ENCODE measurements around the gene RFX6.

The RFX6 gene

DNA sequence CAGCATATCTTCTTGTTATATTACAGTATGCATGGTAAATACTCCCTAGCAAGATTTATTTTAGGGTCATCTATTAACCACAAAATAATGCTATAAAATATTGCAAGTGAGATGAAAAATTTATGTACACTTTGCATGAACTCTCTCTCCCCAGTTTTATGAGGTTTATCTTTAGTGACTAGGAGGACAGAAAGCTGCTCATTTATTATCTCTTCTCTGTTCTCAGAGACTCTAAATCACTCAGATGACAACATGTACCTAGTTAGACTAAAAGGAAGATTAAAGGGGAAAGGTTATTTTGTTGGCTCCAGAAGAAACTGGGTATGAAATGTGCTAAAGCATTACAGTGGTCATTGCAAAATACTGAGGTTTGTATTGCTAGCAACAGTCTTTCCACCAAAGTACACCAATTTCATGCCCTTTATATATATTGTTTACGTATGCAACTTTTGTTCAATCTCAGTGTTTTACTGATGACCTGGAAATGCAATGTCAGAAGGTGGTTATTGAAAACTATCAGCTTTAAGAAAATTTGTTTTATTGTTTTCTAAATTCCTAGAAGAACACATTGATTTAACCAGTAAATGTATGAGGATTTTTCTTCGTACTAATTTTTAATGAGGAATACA lies 11.8 kb downstream of the RFX6 start:
- no peak for DNase-seq (ENCODE audit: low read depth in 2 of 2)

DNA sequence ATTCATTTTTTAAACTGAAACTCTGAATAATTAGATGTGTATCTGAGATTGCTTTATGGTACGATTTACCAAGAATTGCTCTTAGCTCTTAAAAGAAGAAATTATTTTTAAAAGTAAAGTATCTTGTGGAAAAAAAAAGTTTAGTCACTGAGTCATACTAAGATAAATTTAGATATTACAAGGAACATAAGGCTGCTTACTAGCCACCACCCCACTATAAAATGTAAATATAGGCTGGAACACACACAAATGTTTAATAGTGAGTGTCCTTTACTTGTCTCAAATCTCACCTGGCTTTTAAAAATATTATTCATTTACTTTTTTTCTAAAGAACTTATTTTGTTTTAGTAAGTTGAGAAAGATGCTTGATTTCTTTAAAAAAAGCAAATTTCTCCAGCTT lies 17.6 kb downstream of the RFX6 start:
- DNase-seq (ENCODE audit: low read depth in 2 of 2): no peak

DNA sequence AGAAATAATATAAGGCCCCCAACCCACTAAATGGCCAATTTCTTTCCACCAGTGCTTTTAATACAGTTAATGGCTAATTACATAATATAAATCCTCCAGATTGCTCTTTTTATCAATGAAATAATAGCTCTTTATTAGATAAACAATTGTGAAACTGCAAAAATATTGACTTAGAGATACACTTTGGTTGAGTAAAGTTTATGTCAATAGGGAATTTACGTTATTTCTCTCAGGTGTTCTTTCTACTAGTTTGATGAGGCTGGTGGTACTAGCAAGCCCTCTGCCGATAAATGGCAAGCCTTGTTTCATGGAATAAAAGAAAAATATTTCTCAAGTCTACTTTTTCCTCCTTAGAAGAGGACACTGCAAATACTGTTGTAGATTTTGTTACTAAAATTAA lies 18.9 kb downstream of the RFX6 start:
- DNase-seq (ENCODE audit: low read depth in 2 of 2): no peak

DNA sequence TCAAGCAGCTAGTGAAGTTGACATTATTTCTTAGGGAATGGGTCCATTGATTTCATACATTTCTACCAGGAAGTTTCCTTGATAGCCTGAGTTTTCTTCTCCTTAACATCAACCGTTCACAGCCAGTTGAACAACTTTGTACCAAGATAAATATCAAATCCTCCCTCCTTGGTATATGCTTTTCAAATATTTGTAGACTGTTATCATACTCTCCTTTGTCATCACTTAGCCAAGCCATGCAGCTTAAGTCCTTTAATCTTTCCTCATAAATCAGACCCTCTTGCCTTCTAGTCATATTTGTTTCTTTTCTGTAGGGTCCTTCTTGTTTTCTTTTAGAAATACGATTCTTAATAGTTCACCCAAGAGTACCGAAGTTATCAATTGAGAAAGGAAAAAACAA lies 25.6 kb downstream of the RFX6 start:
- DNase-seq (ENCODE audit: low read depth in 2 of 2): no peak

DNA sequence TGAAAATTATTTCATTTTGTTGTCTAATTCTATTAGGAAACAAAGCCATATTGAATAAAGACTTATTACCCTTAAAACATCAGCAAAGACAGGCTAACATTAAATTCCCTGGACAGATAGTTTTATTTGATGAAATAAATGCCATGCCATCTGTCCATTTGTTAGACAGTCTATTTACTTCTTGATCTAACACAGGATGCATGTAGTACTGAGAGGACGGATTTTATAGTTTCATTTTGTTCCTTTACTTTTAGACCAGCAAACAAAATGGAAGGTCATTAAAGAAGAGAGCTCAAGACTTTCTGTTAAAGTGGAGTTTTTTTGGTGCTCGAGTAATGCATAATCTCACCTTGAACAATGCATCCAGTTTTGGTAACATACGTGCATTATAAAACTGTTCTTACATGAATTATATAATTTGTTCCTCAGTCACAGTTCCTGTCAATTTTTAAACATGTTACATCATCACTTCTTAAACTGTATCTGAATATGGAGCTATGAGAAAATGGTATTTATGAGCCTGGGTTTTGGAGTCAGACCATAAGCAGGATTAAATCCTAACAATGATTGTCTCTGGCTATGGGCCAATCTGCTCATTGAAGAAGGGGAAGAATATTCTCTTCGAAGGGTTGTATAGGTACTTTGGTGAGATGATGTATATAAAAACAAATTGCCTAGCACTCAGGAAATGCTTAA lies 46.0 kb downstream of the RFX6 start:
- no peak for DNase-seq (ENCODE audit: low read depth in 2 of 2)

DNA sequence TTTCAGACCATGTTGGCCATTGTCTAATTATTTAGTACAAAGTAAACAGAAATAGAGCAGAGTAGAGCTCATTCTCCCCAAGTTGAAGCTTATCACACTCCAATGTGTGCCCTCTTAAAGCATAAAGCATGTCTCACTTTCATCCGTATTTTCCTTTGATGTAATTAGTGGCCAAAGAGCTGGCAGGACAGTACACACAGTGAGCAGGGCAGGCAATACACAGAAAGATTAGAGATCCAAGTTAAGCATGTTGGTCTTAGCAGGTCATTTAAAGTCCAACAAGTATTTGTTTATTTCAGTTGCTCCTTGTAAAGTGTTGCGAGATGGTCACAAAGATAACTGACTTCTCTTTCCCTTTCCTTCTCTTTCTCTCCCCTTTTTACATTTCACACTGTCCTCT lies 47.2 kb downstream of the RFX6 start:
- DNase-seq (ENCODE audit: low read depth in 2 of 2): no peak

DNA sequence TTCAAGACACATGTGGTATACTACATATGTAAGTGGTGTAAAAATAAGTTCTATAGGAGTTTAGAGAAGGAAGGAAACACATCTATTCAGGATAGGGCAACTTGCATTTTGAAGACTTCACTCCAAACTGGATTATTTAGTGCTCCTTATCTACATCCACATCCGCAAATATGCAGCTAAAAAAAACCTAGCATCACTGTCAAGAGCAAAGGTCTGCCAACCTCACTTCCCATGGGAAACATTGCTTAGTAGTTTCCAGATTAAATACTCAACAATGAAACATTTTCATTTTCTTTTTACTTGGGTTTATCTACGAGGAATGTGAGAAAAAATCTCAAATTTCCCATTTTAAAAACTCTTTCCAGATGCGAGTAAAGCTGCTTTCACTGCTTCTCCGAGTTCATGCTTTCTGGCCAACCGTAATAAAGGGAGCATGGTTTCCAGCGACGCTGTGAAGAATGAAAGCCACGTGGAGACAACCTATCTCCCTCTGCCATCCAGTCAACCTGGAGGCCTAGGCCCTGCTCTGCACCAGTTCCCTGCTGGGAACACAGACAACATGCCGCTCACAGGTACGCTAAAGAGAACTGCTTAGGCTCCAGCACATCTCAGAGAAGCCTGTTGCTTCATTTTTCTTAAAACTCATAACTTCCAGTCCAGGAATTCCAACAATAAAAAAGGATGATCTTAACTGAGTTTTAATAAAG lies 48.2 kb downstream of the RFX6 start:
- DNase-seq (ENCODE audit: low read depth in 2 of 2): no peak

DNA sequence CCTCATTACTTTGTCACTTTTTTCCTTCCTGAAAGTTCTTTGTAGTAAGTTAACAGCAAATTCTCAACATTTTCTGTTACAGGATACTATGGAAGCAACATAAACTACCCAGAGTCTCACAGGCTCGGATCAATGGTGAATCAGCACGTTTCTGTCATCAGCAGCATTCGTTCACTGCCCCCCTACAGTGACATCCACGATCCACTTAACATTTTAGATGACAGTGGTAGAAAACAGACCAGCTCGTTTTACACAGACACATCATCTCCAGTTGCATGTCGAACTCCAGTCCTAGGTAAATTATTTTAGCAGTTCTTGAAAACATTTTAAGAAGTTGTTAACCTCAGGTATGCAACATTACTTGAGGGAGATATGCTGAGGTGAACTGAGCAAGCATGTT lies 51.6 kb downstream of the RFX6 start:
- no peak for DNase-seq (ENCODE audit: low read depth in 2 of 2)

DNA sequence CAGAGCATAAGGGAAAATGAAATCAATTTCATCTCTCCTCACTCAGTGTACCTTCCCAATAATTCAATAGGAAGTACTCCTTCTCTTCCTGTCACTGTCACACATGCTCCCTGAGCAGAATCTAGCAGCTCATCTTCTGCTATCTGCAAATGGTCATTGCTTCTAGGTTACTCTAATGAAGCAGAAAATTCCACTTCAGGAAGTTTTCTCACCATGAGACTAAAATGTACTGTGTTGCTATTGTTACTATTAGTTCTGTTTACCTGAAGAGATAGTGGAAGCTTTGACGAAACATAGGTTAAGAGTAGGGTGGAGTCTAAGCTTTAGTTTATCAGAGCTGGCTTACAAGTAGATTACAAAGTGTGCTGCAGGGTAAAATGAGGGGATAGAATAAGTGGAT lies 52.8 kb downstream of the RFX6 start:
- no peak for DNase-seq (ENCODE audit: low read depth in 2 of 2)

DNA sequence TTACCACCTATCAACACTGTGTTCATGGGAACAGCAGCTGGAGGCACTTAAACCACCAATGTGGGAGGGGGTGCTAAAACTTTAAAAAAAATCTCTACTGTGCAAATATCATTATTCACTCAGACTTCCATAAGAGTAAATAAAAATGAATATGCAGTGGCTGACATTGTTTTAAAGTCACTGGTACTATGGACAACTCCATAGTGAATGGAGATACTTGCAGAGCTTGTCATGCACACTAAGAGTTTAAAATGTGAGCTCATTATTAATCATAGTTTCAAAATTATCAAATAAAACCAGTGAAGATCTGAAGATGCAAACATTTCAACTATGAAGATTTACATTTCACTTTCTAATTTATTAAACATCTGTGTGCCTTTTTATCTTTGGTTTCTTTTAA lies 54.4 kb downstream of the RFX6 start:
- DNase-seq (ENCODE audit: low read depth in 2 of 2): no peak

DNA sequence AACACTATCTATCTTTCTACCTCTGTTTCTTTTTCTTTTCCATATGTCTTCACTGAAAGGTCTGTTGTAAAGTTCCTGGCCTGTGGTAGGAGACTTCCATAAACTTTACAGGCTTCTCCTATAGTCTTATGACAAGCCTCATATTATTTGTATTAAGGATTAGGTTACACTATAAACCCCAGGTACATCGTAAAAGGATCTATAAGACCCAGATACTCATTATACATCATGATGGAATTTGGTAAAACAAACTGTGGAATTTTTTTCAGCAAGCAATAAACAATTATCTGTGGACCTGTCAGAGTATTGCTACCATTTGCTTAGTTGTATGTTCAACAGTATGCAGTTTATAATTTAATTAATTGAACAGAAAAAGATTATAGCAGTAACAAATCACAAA lies 55.5 kb downstream of the RFX6 start:
- no peak for DNase-seq (ENCODE audit: low read depth in 2 of 2)

DNA sequence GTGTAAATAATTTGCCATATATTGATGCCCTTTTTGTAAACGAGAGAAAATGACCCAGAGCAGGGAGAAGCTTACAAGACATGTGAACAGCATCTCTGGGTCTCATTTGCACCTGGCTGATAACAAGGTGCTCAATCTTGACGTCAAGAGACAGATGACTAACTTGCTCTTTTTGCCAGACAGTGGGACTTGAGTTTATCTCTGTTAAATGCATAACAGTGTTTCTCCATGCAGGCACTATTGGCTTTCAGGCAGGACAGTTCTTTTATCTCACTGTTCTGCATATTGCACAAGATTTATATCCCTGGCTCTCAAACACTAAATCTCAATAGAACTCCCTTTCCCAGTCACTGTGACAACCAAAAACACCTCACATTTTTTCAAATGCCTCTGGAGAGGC lies 56.4 kb downstream of the RFX6 start:
- DNase-seq (ENCODE audit: low read depth in 2 of 2): no peak

DNA sequence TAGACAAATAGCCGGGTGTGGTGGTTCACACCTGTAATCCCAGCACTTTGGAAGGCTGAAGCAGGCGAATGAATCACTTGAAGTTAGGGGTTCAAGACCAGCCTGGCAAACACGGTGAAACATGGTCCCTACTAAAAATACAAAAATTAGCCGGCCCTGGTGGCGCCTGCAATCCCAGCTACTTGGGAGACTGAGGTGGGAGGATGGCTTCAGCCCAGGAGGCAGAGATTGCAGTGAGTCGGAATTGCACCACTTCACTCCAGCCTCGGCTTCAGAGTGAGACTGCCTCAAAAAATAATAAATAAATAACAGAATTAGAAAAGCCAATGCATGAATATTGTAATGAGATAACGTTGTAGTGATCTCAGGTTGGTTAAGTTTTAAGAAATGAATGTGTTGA lies 61.3 kb downstream of the RFX6 start:
- no peak for DNase-seq (ENCODE audit: low read depth in 2 of 2)

DNA sequence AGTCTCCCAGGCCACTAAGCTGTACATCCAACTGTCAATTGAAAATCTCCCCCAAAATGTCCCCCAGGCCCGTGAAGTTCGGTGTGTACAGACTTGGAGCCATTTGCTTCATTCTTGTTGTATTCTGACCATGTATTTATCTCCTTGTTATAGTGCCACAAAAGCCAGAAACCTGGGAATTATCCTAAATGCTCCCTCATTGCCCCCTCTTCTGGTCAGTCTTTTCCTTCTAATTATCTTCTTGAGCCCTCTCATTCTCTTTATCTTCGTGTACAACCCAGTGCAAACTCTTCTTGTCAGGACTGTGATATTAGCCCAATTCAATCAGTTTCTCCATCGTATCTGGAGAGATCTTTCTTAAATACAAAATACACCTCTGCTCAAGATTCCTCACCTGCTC lies 64.7 kb downstream of the RFX6 start:
- no peak for DNase-seq (ENCODE audit: low read depth in 2 of 2)

DNA sequence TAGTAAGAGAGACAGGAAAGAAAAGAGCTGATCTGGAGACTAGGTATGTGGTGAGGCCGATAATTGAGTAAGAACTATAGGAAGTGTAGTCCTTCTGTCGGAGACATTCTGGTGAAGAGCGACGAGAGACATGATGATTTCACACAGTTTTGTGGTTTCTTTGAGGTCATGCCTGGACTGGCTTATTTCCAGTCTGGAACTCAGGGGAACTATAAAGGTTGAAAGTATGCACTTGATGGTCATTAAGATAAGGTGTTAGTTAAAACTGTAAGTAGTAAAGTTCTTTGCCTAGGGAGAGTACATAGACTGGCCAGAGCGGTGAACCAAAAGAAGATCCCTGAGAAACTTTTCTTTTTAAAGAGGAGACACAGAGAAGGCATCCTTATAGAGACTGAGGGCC lies 68.8 kb downstream of the RFX6 start:
- DNase-seq (ENCODE audit: low read depth in 2 of 2): no peak

DNA sequence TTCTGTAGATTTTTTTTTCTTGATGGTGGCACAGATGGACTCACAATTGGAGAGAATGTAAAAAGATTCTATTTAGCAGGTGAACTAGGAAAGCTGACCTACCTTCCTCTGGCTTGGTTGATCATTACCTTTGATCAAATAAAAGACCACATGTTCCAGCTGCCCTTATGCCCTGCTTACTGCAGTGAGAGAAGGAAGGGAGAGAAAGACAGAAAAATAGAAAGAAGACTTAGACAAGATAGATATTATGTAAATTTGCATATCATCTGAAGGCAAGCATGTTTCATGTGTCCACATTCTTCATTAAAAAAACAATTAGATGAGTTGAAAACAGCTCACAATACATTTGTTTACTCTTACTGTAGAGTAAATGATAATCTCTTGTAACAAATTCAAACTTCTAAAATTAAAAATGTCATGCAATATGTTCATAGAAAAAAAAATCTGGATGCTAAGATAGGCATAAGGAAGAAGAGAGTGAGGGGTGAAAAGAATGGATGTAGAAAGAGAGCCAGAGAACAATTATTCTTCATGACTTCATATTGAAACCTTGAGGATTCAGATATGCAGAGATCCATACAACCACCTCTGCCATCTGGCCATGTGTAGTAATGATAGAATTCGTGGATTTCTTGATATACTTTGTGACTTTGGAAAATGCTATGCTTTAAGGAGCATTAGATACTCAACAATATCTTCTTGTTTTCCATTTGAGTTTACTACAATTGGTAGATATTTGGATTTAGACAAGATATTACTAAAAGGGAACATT lies 71.7 kb downstream of the RFX6 start:
- no peak for DNase-seq (ENCODE audit: low read depth in 2 of 2)

DNA sequence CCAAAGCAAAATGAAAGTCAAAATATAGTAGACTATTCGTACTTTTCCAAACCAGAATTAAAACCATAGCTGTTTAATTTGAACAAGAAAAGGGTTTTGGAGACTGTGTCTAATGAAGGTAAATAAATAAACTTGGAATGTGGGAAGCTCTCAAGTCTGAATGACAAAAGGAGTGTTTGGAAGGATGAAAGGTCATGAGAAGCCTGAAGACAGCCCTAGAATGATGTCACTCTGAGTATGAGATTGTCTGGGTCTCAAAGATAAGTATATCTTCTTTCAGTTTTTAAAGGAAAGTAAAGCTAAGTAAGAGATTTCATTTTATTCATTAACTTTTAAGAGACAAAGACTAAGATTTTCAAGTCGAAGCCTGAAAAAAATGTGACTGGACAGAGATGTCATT lies 72.9 kb downstream of the RFX6 start:
- DNase-seq (ENCODE audit: low read depth in 2 of 2): no peak

DNA sequence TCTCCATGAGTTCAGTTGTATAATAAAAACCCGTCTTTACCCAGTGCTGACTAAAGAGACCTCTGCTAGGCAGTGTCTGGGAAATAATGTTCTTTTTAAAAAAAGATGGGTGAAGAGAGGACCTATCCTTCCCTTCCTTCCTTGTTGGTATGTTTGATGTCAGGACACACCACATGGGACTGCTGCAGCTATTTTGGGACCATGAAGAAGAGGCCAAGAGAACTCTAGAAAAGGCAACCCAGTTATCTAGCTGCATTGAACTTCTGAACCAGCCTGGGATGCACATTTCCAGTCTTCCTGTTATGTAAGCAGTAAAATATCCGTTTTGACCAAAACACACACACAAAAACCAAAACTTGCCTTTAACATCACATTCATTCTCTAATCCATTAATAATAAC lies 77.3 kb downstream of the RFX6 start:
- DNase-seq (ENCODE audit: low read depth in 2 of 2): no peak

DNA sequence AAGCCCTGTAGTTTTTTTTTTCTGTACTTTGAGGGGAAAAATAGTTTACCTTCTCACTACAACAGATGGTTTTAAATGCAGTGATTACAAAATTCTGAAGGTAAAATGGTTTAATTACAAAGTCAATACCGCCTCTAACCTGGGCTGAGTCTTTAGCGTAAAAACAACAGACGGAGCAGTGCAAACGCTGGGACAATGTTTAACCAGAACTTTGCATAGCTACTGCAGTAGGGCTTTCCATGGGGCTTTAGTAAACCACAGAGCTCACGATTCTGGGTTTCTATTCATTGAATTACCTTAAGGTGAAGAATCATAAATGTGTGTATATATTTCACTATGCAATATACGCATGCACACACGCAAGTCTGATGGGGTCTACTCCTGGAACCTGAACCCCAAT lies 77.9 kb downstream of the RFX6 start:
- DNase-seq (ENCODE audit: low read depth in 2 of 2): no peak

DNA sequence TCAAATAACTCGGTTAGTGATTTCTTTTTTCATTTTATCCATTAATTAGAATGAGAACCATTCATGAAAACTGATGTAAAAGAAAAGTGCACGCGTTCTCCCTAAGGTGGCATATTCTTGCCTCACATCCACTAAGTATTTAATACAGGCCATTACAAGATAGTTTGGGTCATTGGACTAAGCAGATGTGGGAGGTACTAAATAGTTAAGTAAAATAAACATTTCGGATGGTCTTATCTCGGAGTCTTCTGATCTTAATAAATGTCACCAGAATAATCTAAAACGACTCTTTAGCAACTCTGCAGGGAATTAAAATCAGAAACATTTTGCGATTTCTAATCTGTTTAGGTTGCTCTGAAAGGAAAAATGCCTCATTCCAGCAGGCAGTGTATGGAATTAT lies 78.7 kb downstream of the RFX6 start:
- DNase-seq (ENCODE audit: low read depth in 2 of 2): no peak

DNA sequence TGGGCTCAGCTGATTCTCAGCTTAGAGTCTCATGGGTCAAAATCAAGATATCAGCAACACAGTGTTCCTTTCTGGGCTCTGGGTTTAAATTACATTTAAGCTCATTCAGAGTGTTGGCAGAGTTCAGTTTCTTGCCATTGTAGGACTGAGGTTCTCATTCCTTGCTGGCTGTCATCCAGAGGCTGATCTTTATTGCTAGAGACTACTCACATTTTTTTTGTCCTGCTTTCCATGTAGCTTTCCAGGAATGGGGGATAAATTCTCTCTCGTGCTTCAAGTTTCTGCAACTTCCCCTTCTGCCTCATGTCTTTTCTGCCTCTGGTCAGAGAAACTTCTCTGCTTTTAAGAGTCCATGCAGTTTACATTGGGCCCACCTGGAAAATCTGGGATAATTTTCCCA lies 86.9 kb downstream of the RFX6 start:
- DNase-seq (ENCODE audit: low read depth in 2 of 2): no peak

DNA sequence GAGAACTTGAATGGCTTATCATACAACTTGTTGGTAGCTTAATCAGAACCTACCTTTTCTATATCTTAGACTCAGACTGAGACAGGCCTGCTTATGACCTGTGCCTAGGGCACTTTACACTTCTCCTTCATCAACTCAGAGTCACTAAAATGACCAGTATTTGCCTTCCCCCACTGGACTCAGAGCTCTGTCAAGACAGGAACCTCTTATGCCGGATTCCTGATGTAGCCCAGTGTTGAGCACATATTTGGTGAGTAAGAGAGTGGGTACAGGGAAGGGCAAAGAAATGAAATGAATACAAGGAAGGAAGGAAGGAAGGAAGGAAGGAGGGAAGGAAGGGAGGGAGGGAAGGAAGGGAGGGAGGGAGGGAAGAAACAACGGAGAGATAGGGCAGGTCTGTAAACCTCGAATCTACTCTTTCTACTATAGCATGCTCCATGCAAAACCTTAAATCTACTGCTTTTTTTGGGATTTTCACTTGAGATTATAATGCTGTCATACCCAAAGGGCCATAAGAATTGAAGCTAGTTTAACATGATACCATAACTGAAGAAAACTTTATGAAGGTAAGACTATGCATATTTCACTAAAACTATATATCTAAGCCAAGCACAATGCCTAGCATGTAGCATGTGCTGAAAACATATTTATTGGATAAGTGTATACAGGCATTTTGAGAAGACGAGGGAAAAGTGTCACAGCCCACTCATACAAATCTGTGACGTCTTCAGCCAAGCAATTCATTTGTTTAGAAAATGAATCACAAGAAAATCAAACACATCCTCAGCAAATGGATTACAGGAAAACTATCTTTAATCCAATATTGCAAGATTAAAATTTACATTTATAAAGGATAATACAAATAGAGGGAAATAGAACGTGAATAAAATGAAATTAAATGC lies 89.9 kb downstream of the RFX6 start:
- DNase-seq (ENCODE audit: low read depth in 2 of 2): no peak

All from stimulated activated CD8-positive, alpha-beta memory T cell treated with anti-CD3 and anti-CD28 coated beads, Interleukin-7, amount 100 ng/mL, for 1 hour (primary cell).